Tibial artery (tissue), 4 donors: ENCODE results near the gene HCAR2.
"Not testable (repeated sequence)": the region's sequence is repeated elsewhere in the genome, so short reads cannot be mapped to it uniquely, and the experiment has no call there.

Experiments
- DNase-seq, 2 donors: peaks; one replicate each; pipeline ENCODE4 v3.0.0-alpha.2; 2019
- H3K27ac ChIP-seq, 2 donors: fragments of 200-600 bp; sonication (generic) in 1 of 2; 1 replicate in 1 of 2; 2 replicates in 1 of 2; pipeline ENCODE4 v1.5.1; 2018 to 2019; ENCODE audit warnings: mild to moderate bottlenecking in 1 of 2
- H3K27me3 ChIP-seq, 2 donors: fragments of 200-600 bp; sonication (generic) in 1 of 2; one replicate each; pipeline versions ENCODE4 v1.5.1 to v1.6.0; 2016 to 2019
- H3K36me3 ChIP-seq, 3 donors: fragments of 200-600 bp; sonication (generic) in 2 of 3; one replicate each; pipeline ENCODE4 v1.5.1; 2016 to 2019; ENCODE audit warnings: mild to moderate bottlenecking in 2 of 3
- H3K4me1 ChIP-seq, 4 donors: fragments of 200-600 bp; sonication (generic) in 2 of 4; 1 replicate in 3 of 4; 2 replicates in 1 of 4; pipeline ENCODE4 v1.5.1; 2016 to 2019
- H3K4me3 ChIP-seq, 2 donors: fragments of 200-600 bp; sonication (generic) in 1 of 2; 1 replicate in 1 of 2; 2 replicates in 1 of 2; pipeline ENCODE4 v1.5.1; 2018 to 2019; ENCODE audit warnings: mild to moderate bottlenecking in 2 of 2
- H3K9me3 ChIP-seq, 3 donors: fragments of 200-600 bp; sonication (generic) in 1 of 3; one replicate each; pipeline ENCODE4 v1.5.1; 2016 to 2019
- intact Hi-C: fragments of 100-400 bp; cut with DNase I; formaldehyde crosslinking; loops from one replicate; pipeline ENCODE4 v1.15.0; 2023; ENCODE audit warnings: low total_unique reads
- TF ChIP-seq, protein P1 (sequence below), 2 experiments: fragments of 200-600 bp in 1 of 2; fragments of 450-650 bp in 1 of 2; IDR thresholded peaks; one replicate each; pipeline ENCODE4 v1.5.1; 2017 to 2019; ENCODE audit warnings: antibody characterized with exemption in 2 of 2, mild to moderate bottlenecking in 1 of 2, moderate library complexity in 1 of 2

The HCAR2 gene

GRCh38 chr12:122691566-122691965 lies 11.6 kb downstream of the HCAR2 start:
- peak in 1 of 2 donors; percentile 3 for DNase-seq
- no peak overlapping the region for H3K27ac ChIP-seq
- no peak overlapping the region for H3K4me3 ChIP-seq
- TF ChIP-seq, protein P1, sequence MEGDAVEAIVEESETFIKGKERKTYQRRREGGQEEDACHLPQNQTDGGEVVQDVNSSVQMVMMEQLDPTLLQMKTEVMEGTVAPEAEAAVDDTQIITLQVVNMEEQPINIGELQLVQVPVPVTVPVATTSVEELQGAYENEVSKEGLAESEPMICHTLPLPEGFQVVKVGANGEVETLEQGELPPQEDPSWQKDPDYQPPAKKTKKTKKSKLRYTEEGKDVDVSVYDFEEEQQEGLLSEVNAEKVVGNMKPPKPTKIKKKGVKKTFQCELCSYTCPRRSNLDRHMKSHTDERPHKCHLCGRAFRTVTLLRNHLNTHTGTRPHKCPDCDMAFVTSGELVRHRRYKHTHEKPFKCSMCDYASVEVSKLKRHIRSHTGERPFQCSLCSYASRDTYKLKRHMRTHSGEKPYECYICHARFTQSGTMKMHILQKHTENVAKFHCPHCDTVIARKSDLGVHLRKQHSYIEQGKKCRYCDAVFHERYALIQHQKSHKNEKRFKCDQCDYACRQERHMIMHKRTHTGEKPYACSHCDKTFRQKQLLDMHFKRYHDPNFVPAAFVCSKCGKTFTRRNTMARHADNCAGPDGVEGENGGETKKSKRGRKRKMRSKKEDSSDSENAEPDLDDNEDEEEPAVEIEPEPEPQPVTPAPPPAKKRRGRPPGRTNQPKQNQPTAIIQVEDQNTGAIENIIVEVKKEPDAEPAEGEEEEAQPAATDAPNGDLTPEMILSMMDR (IDR thresholded peaks at IDR 0.05) = no peak
- no peaks in the 10 kb centered on the region for H3K9me3 ChIP-seq
- intact Hi-C loops = no loop called here
- no peaks in the 10 kb centered on the region for H3K27me3 ChIP-seq
- no peaks in the 10 kb centered on the region for H3K36me3 ChIP-seq
- H3K4me1 ChIP-seq = no peaks in the 10 kb centered on the region

GRCh38 chr12:122688291-122688690 lies 14.9 kb downstream of the HCAR2 start:
- no peak for DNase-seq

DNA sequence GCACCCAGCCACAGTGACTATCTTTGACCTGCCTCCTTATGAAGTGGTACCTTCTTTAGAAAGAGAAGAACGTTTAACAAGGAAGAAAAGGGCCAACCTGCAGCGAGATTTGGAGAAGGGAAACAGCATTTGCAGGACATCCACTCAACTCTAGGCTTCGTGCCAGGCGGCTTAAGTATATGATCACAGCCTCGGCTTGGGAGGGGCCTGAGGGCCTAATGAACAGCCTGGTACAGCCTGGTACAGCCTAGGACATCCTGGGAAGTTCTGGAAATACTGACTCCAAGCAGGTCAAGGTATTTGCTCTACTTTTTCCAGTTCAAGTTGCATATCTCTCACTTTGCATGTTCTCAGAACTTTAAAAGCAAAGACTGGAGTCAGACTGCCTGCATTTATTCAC lies 16.1 kb downstream of the HCAR2 start:
- Histone ChIP-seq H3K4me3 (no peak overlapping the region), H3K9me3 (no peaks in the 10 kb centered on the region), H3K36me3 (no peaks in the 10 kb centered on the region), H3K27ac (no peak overlapping the region), H3K27me3 (no peaks in the 10 kb centered on the region), H3K4me1 (no peaks in the 10 kb centered on the region)
- TF ChIP-seq, protein P1 (IDR thresholded peaks at IDR 0.05) = no peak
- intact Hi-C loops = no loop called here
- DNase-seq = peak in 1 of 2 donors; percentile 58

More at GRCh38 chr12:122688291-122688690, 14.9 kb downstream of the HCAR2 start:
- intact Hi-C loops = no loop called here
- Histone ChIP-seq H3K4me3 (no peak overlapping the region), H3K4me1 (no peaks in the 10 kb centered on the region), H3K27me3 (no peaks in the 10 kb centered on the region), H3K27ac (no peak overlapping the region), H3K36me3 (no peaks in the 10 kb centered on the region), H3K9me3 (no peaks in the 10 kb centered on the region)
- TF ChIP-seq, protein P1 (IDR thresholded peaks at IDR 0.05) = no peak

- Histone ChIP-seq H3K4me1 (no peaks in the 10 kb centered on the region), H3K9me3 (no peaks in the 10 kb centered on the region), H3K27me3 (no peaks in the 10 kb centered on the region), H3K36me3 (no peaks in the 10 kb centered on the region), H3K4me3 (no peak overlapping the region), H3K27ac (no peak overlapping the region)
- TF ChIP-seq, protein P1 (IDR thresholded peaks at IDR 0.05) = no peak
- intact Hi-C loops = no loop called here
- no peak for DNase-seq
Measured at GRCh38 chr12:122686538-122686937, 16.6 kb downstream of the HCAR2 start.

DNA sequence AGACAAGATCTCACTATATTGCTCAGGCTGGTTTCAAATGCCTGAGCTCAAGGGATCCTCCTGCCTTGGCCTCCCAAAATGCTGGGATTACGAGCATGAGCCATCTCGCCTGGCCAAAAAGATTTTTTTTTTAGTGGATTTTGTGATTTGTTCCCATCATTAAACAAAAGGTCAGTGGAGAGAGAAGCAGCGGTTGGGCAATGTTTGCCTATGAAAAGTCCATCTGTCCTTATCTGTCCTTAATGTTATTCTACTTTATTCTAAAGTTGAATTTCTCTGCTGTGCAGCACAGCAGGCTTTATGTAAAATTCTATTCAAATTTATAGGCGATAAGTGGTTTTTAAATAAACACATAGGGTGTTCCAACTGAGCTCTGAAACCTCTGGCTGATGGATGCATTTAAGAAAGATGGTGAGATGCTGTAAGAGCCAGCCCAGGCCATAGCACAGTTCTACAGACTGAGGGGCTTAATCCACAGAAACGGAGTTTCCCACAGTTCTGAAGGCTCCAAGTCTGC lies 18.8 kb downstream of the HCAR2 start:
- intact Hi-C loops = no loop called here
- Histone ChIP-seq H3K4me3 (no peak overlapping the region), H3K4me1 (no peaks in the 10 kb centered on the region), H3K27ac (no peak overlapping the region), H3K27me3 (no peaks in the 10 kb centered on the region), H3K36me3 (no peaks in the 10 kb centered on the region), H3K9me3 (no peaks in the 10 kb centered on the region)
- peak in 1 of 2 donors; percentile 1 for DNase-seq
- TF ChIP-seq, protein P1 (IDR thresholded peaks at IDR 0.05) = no peak

DNA sequence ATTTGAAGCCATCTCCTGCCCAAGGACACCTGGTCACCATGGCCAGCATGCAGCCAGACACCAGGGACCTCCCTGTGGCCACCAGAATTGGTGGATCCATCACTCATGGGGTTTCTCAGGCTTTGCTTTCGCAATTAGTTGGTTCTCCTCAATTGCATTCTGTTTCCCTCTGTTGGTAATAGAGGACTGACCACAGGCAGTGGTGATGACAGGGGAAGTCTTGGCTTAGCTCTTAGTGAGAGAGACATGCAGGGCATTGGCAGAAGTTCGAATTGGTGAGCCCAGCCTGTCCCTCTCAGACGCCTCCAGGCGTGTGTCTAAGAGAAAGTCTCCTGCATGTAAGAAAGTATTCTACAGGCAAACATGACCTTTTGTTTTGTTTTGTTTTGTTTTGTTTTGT lies 21.3 kb downstream of the HCAR2 start:
- H3K36me3 ChIP-seq = no peaks in the 10 kb centered on the region
- H3K27me3 ChIP-seq = no peaks in the 10 kb centered on the region
- H3K27ac ChIP-seq = no peak overlapping the region
- no peak overlapping the region for H3K4me3 ChIP-seq
- intact Hi-C loops = no loop called here
- no peaks in the 10 kb centered on the region for H3K4me1 ChIP-seq
- TF ChIP-seq, protein P1 (IDR thresholded peaks at IDR 0.05) = no peak
- no peak for DNase-seq
- H3K9me3 ChIP-seq = no peaks in the 10 kb centered on the region

DNA sequence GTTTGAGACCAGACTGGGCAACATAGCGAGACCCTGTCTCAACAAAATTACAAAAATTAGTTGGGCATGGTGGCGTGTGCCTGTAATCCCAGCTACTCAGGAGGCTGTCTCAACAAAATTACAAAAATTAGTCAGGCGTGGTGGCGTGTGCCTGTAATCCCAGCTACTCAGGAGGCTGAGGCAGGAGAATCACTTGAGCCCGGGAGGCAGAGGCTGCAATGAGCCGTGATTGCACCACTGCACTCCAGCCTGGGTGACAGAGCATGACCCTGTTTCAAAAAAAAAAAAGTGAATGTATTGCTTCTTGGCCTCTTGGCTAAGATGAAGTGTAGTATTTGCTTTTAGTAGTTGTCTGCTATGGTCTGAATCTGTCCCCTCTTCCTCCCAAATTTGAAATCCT lies 22.2 kb downstream of the HCAR2 start:
- DNase-seq, intact Hi-C loops, H3K9me3 ChIP-seq: not testable (repeated sequence)

GRCh38 chr12:122676781-122677180 lies 26.4 kb downstream of the HCAR2 start:
- H3K27ac ChIP-seq, H3K4me3 ChIP-seq, intact Hi-C loops: not testable (repeated sequence)

More for the DNA sequence above, 22.2 kb downstream of the HCAR2 start:
- not testable (repeated sequence) for H3K27me3 ChIP-seq, H3K36me3 ChIP-seq, H3K4me3 ChIP-seq, H3K27ac ChIP-seq, H3K4me1 ChIP-seq

More at GRCh38 chr12:122676781-122677180, 26.4 kb downstream of the HCAR2 start:
- not testable (repeated sequence) for H3K36me3 ChIP-seq, H3K4me1 ChIP-seq, DNase-seq, H3K9me3 ChIP-seq
- H3K27me3 ChIP-seq = peaks cover 0 to 11% of the 10 kb centered on the region in 2 donors
